HG03196 (cell line): ENCODE results near the gene SSTR3.
A peak's percentile ranks its signal among the peaks of the same experiment; 100 is the strongest.
"Not testable (repeated sequence)": the region's sequence is repeated elsewhere in the genome, so short reads cannot be mapped to it uniquely, and the experiment has no call there.

Experiments
- ATAC-seq: cut with Tn5 transposase; IDR thresholded peaks from one replicate; pipeline ENCODE4 v1.9.1; 2021; ENCODE audit not compliant: unreplicated experiment

The SSTR3 gene

DNA sequence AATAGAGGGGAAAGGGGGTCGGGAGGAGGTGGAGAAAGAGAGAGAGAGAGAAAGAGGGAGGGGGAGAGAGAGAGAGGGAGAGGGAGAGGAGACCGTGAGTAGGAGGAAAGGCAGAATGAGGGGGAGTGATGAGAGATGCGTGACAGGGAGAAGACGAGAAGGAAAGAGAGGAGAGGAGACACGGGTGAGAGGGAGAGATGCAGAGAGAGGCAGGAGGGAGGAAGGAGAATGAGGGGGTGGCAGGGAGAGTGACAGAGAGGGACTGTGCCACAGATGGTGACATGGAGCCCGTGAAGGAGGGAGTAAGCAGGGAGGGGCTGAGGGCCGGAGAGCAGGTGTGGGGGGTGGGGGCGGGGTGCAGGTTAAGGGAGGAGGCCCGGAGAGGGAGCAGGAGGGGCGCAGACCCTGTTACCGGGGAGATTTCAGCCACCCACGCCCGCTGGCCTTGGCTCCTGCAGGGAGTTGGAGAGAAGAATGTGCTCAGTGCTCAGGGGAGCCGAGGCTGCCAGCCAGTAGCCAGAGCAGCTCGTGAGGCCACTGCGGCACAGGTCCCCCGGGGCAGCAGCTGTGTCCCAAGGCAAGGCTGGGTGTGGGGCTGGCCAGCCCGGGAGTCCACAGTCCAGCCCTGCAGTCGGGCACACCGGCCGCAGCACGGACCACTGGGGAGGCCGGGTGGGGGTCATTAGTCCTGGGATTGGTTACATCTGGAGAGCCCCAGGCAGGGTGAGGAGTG is at the start of gene SSTR3:
SSTR3 (minus strand) TSS at position 304 of the 733 bp plus-strand sequence. CDS start 4,674 bp downstream, outside the sequence.
- no peak for ATAC-seq

- ATAC-seq, result no peak
Measured at GRCh38 chr22:37260901-37261336, 48.6 kb upstream of the SSTR3 start.

DNA sequence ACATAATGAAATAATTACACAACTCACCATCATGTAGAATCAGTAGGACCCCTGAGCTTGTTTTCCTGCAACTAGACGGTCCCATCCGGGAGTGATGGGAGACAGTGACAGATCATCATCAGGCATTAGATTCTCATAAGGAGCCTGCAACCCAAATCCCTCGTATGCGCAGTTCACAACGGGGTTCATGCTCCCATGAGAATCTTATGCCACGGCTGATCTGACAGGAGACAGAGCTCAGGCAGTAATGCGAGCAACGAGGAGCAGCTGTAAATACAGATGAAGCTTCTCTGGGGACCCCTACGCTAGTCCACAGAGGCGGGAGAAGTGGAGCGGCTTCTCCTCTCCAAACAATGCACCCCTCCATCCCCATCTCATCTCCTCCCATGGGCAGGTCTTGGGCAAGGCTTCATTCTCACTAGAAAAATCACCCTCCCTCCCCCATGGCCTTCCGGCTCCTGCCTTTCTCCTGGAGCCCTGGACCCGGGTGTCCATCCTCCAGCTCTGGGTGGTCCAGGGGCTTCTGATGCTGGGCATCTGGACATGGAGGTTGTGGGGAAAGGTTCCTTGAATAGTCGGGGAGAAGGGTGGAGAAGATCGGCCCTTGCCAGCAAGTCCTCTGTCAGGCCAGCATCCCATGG is 48.0 kb upstream of the SSTR3 start:
- ATAC-seq, result no peak

- ATAC-seq, result no peak
Measured at GRCh38 chr22:37259540-37260029, 47.3 kb upstream of the SSTR3 start.

DNA sequence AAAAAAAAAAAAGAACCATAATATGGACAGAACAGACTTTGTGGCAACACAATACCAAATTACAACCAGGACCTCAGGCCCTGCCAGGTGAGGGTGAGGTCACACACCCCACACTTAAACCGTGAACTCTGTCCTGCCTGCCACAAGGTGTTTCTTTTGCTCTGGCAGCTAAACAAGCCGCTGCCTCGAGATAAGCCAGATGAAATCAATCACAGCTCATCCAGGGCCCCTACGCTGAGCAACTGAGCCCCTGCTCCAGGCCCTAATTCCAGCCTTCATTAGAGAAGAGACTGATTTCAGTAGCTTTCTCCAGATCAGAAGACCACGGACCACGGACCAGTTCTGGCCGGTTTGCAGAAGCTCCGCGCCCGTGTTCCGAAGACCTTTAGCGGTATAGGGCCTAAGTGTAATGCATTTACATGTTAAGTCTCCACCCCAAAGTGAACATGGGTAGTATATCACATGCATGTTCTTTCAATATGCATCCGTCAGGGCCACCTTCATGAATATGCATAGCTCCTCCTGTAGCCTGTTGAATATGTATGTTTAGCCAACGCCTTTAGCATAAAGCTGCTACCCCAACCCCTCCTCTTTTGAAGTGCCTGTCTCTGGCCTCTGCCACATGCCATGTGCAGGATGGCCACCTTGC is 46.6 kb upstream of the SSTR3 start:
- ATAC-seq, result no peak

DNA sequence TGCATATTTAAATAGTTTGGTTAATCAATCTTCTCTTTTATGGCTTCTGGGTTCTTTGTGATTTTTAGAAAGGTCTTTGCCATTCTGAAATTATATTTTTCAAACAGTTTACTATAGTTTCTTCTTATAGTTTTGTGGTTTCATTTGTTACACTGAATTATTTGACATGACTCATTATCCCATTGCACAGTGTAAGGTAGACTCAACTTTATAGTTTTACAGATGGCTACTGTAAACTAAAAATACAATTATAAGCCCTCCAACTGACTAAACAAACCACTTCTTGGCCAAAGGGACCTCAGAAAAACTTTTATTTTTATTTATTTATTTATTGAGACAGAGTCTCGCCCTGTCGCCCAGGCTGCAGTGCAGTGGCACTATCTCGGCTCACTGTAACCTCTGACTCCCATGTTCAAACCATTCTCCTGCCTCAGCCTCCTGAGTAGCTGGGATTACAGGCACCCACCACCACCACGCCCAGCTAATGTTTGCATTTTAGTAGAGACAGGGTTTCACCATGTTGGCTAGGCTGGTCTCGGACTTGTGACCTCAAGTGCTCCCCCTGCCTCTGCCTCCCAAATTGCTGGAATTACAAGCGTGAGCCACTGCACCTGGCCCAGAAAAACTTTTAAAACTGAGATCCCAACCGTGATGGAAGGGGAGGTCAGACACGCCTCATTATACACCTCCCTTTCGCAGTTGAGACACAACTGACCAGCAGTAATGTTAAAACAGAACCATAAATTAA is 45.9 kb upstream of the SSTR3 start:
- ATAC-seq, result no peak

DNA sequence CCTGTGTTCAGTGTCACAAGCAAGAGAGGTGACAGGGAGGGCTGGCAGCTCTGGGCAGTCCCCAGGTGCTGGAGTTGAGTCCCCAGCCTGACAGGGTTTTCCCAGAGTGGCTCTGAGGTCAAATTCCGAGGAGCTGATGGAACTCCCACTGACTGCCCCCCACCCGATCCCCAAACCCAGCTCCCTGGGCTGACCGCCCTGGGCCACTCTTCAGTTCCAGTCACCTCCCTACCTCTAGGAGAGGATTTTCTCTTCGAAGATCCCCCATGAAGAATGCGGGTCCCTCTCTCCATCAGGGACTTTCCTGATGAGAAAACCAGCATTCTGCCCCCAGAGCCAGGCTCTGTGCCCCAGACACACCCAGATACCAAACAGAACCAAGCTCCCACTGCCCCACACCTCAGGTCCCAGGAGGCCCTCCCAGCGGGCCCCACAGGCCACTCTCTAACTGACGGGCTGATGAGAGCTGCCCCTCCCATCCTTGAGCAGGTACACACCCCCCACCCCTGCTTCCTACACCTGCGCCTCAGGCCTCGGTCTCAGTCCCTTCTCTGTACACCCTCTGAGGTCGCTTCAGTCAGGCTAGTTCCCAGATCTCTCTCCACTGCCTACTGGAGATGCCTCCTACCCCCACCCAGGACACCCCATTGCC is 43.9 kb upstream of the SSTR3 start:
- no peak for ATAC-seq

DNA sequence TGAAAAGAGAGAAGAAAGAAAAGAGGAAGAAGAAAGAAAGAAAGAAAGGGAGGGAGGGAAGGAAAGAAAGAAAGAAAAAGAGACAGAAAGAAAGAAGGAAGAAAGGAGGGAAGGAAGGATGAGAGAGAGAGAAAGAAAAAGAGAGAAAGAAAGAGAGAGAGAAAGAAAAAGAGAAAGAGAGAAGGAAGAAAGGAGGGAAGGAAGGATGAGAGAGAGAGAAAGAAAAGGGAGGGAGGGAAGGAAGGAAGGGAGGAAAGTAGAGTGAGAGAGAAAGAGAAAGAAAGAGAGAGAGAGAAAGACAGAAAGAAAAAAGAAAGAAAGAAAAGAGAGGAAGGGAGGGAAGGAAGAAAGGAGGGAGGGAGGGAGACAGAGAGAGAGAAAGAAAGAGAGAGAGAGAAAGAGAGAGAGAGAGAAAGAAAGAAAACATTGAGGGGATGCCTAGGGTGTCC is 43.3 kb upstream of the SSTR3 start:
- ATAC-seq, result no peak

DNA sequence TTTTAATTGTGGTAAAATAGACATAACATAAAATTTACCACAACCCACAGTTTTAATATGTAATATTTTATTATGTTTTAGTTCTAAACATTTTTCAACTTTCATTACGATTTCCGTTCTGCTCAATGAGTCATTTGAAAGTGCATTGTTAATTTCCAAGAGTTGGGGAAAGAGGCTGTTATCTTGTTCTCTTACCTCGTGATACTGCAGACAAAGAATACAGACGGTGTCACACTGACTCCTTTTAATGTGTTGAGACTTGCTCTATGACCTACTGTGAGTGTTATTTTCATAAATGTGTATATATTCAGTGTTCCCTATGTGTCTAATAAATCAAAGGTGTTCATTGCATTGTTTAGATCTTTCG is 42.6 kb upstream of the SSTR3 start:
- ATAC-seq, result no peak

- ATAC-seq, result no peak
Measured at GRCh38 chr22:37254209-37254866, 42.1 kb upstream of the SSTR3 start.

- ATAC-seq, result no peak
Measured at GRCh38 chr22:37253126-37253660, 40.9 kb upstream of the SSTR3 start.

- not testable (repeated sequence) for ATAC-seq
Measured at GRCh38 chr22:37251836-37252235, 39.6 kb upstream of the SSTR3 start.

DNA sequence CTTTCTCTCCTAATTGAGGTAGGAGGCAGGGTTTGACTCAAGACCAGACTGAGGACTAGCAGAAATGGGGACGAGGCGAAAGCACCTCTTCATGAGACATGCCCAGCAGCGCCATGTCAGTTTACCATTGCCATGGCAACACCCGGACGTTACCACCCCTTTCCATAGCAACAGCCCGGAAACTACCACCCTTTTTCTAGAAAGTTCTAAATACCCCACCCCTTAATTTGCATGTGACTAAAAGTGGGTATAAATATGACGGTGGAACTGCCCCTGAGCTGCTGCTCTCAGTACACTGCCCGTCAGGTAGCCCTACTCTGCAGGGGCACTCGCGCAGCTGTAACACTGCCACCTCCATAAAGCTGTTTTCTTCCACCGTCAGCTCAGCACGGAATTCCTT is 37.7 kb upstream of the SSTR3 start:
- no peak for ATAC-seq

- ATAC-seq, result no peak
Measured at GRCh38 chr22:37248251-37248650, 36.0 kb upstream of the SSTR3 start.

GRCh38 chr22:37245740-37246139 is 33.5 kb upstream of the SSTR3 start:
- ATAC-seq, result no peak

DNA sequence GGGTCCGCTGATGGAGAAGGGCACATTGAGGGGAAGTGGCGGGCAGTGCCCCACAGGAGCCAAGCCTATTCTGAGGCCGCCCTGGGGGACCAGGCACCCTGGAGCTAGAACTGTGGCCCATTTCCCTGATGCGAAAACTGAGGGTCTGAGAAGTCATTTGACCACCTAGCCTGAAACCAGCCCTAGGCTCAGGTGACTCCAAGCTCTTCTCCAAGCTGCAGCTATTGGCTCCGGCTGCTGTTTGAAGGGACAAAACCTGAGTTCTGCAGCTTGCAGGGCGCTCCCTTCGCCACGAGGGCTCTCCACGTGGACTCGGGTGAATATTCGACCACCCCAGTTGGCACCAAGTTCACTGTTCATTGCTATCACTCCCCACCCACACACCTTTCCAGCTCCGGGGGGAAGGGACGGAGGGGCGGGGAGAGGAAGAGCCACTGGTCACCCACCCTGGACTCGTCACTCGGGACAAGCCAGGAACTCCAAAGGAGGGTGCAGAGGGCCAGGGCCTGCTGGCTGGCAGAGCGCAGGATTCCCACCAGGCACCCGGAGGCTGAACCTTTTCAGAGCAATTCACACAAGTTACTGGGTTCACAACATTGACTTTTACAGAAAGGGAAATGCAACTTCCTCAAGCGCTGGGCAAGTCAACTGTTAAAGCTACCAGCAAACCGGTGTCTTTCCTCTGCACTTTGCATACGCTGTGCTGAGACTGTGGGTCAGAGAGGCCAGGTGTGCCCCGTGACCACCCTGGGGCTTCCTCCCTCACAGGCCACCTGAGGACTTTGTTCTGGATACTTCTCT is 32.8 kb upstream of the SSTR3 start:
- ATAC-seq, result peak; percentile 31

DNA sequence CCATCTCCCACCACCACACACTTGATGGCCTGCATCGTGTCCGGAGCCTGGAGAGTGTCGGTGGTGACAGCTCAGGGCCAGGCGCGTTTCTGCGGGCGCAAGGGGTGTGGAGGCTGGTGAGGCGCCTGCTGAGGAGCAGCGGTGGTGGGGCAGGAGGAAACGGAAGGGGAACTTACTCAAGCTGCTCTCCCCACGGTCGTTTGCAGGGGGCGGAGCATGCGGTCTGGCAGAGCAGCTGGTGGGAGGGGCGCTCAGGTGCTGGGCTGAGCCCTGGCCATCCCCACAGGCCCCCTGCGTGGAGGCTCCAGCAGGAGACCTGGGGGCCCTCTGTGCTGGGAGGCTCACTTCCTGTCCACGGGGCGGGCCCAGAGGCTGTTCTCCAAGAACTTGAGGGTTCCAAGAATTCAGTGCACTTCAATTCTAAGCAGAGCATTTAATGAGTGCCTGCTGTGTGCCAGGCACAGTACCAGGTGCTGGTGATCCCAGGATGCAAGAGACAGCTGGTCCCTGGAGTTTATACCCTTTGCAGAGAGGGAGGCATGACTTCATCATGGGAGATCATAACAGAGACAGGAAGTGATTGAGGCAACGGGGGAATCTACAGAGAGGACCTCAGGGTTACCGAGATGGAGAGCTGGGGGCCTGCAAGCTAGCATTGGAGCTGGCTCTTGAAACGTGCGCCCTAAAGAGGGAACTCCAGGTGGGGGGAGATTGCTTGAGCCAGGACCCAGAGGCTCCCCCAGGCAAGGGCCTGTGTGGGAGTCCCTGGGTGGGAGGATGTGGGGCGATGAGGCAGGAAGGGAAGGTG is 32.0 kb upstream of the SSTR3 start, which contains the start of gene RAC2:
RAC2 (minus strand) TSS at position 156 of the 808 bp plus-strand sequence; CDS start at position 35, 121 bp downstream.
- ATAC-seq, result peak; percentile 40
